Fibroblast of gingiva (primary cell): Measurements from ENCODE around the gene LTN1.
"Not testable (repeated sequence)": the region's sequence is repeated elsewhere in the genome, so short reads cannot be mapped to it uniquely, and the experiment has no call there.

Experiments used
- DNase-seq: peaks from one replicate; pipeline ENCODE4 v3.0.0-alpha.2; 2011; ENCODE audit warnings: low read depth

LTN1 gene

DNA sequence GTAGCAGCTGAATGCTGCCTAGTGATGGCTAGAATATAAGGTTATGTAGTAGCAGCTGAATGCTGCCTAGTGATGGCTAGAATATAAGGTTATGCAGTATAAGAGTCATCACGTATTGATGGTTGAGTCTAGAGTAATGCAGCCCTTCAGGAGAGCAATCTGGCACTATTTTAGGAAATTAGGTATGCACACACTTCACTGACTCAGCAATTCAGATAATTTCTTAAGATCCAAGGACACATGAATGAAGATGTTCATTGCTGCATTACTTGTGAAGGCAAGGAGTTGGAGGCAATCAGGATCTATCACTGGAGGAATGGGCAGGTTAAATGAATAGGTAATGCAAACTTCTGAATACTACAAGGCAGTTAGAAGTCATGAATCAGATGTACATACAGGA is 13.6 kb downstream of the LTN1 start:
- no peak for DNase-seq

DNA sequence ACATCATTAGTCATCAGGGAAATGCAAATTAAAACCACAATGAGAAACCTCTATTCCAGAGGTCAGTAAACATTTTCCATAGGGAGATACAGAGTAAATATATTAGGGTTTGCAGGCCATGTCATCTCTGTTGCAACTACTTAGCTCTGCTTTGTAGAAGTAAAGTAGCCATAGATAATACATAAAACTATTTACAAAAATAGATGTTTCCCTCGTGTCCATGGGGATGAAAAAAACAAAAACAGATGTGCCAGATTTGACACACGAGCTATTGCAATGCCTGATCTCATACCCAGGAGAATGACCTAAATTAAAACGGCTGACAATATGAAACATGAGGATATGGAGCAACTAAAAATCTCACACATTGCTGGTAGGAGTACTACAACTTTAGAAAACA is 17.3 kb downstream of the LTN1 start:
- peak; percentile 98 for DNase-seq

DNA sequence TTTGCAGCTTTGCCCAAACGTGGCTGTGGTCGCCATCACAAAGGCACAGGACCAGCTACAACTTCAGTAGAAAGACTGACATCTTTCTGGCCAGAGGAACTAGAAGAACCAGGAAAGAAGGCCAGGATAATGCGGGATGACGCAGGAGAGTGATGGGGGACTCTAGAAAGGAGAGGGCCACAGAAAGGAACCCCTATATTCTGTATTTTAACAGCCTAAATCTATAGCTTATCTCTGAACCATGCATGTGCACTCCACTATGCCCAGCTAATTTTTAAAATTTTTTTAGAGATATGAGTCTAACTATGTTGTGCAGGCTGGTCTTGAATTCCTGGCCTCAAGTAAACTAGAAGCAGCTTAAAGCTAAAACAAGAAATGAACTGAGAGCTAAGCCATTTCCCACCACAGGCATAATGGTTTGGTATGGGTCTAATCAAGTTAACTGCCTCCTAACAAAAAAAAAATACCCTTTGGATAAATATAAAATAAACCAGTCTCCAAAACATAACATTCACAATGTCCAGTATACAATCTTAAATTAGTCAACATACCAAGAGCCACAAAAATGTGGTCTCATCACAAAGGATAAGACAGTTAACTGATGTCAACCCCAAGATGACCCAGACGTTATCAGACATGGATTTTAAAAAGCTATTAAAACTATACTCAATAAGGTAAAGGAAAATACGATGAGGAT is 18.0 kb downstream of the LTN1 start:
- no peak for DNase-seq

DNA sequence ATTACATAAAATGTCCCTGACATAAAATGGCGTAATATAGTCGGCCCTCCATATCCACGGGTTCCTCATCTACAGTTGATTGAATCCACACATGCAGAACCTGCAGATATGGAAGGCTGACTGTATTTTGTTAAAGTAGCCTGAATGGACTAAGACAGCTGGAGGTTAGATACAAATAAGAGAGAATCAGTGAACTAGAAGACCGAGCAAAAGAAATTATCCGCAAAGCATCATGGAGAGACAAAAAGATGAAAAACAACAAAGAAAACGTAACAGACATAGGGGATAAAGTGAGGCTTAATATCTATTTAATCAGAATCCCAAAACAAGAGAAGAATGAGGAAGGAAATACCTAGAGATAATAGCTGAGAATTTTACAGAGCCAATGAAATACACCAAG is 20.3 kb downstream of the LTN1 start:
- no peak for DNase-seq

DNA sequence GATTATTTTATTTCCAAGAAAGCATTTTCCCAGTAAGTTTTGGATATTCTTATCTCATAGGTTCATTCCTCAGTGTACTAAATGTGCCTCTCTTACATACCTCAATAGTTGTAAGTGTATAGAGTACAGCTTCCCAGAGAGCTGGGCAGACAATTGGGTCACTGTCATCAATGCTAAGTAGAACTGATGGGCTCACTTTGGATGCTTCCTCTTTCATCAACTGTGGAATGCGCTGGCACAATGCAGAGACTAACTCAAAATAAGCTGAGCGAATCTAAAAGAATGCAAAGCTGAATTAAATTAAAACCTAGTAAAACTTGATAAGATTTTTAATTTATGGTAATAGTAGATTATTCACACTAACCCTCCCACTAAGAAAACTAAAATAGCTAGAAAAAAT is 21.5 kb downstream of the LTN1 start:
- DNase-seq, result peak; percentile 66

DNA sequence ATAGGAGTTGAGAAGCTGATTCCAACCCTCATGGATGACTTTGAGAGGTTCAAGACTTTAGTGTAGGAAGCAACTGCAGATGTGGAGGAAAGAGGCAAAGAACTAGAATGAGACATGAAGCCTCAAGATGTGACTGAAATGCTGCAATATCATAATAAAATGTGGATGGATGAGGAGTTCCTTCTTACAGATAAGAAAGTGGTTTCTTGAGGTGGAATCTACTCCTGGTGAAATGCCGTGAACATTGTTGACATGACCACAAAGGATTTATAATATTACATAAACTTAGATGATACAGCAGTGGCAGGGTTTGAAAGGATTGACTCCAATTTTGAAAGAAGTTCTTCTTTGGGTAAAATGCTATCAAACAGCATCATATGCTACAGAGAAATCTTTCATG is 28.8 kb downstream of the LTN1 start:
- DNase-seq, result no peak

DNA sequence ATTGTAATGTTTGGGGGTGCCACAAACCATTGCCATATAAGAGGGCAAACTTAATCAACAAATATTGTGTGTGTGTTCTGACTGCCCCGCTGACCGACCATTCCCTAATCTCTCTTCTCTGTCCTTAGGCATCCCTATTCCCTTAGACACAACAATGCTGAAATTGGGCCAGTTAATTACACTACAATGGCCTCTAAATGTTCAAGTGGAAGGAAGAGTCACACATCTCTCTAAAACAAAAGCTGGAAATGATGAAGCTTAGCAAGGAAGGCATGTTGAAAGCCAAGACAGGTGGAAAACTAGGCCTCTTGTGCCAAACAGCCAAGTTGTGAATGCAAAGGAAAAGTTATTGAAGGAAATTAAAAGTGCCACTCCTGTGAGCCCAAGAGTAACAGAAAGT is 30.2 kb downstream of the LTN1 start:
- no peak for DNase-seq

DNA sequence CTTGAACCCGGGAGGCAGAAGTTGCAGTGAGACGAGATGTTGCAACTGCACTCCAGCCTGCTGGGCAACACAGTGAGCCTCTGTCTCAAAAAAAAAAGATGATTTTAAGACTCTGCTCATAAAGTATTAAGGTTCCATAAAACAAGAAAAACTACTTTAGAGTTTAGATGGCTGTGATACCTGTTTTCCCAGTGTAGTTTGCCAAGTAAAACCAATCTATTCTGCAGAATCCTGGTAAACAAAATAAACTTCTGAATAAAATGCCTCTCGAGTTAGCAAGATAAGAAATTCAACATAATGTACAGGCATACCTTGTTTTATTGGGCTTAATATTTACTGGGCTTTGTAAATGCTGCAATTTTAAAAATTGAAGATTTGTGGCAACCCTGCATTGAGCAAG is 30.8 kb downstream of the LTN1 start:
- no peak for DNase-seq

DNA sequence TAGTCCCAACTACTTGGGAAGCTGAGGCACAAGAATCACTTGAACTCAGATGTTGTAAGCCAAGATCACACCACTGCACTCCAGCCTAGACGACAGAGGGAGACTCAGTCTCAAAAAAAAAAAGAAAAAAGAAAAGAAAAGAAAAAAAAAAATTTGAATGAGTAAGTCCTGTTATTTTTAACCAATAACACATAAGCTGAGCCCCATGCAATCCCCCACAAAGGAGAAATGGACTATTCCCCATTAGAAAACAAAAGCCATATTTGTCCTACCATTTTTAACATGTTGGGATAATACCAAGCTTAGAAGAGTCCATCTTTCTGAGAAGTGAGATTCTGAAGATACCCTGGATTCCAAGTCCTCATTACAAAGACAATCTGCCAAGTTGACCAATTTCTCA is 32.4 kb downstream of the LTN1 start:
- DNase-seq, result no peak

DNA sequence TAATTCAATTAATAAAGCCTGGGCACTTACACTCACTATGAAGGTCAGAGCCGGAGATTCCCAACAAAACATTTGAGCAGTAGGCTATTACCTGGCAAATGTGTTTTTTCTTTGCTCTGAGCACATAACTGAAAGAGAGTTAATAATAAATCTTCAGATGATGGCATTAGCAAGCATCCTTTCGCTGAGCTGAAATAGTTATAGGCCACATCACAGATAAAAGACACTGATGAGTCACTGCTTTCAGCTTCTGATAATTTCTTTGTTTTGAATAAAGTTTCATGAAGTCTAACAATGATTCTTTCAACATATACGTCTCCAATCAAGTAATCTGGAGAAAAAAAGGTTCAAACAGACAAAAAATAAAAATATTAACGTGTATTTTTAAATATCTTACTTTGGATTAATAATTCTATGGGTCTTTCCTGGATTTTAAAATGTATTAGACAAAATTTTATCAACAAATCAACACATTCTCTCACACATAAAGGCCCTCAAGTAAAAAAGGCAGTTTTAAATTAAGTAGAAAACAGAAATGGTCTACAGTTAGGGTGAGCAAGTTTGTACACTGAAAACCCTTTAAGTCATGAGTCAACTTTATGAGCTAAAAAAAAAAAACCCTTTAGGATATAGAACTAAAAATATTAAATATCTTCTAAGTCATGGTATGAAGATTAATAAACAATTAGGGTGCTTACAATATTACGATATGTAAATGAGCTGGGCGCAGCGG is 33.1 kb downstream of the LTN1 start:
- peak; percentile 36 for DNase-seq

DNA sequence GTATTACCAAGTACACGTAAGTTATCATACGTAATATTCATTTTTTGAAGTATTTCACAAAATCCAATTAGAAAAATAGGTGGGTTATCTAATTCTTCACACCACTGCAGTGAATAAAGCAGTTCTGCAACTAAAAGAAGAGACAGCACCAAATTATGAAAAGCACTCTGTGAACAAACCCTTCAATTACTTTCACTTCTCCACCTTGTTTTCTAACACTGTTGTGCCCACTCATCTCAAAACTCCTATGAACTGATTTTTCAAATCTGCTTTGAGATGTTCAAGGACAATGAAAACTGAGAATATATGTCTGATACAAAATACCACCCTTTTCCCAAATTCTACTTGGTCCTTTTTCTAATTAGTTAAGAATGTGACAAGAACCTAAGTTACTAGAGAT is 39.4 kb downstream of the LTN1 start:
- DNase-seq, result no peak

DNA sequence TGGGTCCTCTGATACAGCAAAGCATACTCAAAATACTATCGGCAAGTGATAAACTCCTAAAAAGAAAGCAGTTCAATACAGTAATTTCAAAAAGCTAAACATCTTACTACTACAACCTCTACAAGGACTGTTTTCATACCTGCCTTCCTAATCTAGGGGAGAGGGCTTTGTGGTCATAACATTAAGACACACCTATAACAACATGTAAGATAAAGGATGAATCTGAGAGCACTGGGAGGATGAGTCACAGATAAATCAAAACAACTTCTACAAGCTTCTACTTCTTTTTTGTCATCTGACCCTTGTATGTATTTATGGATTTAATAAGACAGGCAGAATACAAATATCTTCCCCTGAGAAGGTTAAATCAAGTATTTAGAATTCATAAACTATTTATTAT is 40.0 kb downstream of the LTN1 start:
- DNase-seq, result no peak

DNA sequence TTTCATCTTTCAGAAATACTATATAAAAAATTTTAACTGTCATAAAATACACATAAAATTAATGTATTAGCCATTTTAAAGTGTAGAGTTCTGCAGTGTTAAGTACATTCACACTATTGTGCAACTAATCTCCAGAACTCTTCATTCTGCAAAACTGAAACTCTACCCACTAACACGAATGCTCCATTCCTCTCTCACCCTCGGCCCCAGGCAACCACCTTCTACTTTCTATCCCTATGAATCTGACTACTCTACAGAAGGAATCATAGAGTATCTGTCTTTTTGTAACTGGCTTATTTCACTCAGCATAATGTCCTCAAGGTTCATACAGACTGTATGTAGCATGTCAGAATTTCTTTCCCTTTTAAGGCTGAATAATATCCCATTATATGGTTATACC is 43.4 kb downstream of the LTN1 start:
- DNase-seq, result no peak

DNA sequence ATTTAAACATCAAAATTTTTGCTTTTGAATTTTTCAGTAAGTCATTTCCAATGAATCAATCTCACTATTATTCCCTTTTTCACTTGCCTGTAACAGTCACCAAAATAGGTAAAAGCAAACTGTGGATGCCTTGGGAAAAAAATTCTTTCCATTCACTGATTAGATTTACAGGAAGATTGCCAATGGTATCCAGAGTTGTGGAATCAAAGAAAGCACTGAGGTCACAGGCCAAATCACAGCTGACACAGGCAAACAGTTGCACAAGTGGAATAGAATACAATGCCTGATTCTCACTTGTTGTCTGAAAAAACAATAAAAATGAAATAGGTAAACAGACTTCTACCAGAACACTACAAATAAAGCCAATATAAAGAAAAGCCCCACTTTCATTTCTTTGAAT is 48.4 kb downstream of the LTN1 start:
- DNase-seq, result peak; percentile 48

DNA sequence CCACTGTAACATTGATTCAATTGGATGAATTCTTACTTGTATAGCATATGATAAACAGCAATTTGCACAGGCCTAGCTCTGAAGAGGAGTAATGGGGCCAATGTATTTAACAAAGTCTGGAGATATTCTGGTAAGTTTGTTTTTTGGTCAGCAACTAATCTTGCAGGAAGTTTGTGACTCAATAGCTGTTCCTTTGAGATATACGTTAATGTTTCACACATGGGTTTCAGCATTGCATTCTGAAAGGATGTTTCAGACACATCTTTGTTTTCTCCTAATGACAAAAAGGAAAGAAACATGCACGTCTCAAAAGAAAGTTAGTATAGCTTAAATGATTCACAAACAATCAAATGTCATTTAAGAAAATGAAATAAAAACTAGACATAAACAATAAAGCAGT is 49.0 kb downstream of the LTN1 start:
- peak; percentile 20 for DNase-seq

DNA sequence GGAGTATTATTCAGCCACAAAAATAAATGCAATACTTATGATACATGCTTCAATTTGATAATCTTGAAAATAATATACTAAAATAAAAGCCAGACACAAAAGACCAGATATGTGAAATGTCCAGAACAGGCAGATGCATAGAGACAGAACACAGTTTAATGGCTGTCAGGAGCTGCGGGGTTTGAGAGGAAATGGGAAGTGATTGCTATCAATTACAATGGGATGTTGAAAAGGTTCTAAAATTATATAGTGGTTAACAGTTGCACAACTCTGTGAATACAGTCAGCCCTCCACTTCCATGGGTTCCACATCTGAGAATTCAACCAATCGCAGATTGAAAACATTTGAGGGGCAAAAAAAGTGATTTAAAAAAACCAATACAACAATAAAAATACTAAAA is 54.0 kb downstream of the LTN1 start:
- DNase-seq, result no peak

DNA sequence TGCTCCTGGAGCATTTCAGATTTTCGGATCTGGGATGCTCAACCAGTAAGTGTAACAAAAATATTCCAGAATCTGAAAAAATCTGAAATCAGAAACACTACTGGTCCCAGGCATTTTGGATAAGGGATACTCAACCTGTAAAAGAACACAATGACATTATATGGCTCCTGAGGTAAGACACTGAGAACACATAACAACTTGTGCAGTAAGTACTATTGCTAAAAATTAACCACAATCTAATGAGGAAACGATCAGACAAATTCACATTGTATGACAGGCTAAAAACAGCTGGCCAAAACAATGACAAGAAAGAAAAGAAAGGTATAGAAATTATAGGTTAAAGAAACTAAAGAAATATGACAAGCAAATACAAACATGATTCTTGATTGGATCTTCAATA is 54.9 kb downstream of the LTN1 start:
- DNase-seq, result no peak

DNA sequence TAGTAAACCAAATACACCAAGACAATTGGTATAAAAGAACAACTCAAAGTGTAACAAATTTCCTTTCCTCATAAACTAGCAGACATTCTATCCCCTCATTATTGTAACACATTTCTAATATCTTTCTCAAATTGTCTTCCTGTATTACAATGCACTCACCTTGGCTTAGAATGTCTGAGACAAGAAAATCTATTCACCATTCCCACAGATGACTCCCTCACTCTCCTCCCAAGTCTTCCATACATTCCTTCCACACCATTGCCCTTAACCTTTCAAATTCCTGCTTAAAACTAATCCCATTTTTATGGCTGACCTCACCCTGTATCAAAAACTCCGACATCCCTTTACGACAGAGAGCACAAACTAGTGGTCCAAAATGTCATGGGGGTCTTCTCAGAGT is 56.0 kb downstream of the LTN1 start:
- no peak for DNase-seq

DNA sequence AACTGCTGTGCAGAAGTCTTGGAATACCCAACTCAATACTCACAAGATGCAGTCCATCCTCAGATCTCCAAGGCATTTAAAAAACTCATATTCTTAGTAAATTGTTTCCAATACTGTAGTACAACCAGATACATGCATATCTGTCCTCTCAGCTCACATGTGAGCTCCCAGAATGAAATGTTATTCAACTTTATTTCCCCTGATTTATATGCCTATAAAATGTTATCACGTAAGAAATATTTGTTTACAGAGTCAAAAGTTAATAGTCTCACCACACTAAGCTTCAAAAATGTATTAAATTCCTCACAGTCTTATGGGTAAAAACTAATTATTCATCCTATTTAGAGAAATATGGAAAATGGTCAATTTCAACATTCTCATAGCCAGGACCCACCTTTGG is 56.6 kb downstream of the LTN1 start:
- DNase-seq, result no peak

DNA sequence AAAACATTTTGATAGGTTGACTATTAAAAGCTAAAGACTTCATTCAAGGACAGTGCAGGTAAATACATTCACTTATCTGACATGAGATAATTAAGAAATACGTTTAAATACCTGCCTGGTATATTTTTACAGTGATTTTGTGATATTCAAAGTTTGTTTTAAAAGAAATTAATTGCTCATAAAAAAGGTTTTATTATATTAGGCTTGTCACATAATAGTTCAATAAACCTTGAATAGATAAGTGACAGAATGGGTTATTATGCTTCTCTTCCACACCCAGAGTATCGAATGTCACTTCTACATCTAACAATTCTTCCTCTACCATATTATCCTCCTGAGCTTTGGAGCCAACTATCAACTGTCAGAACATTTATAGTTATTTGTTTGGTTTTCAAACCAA is 60.0 kb downstream of the LTN1 start:
- no peak for DNase-seq

DNA sequence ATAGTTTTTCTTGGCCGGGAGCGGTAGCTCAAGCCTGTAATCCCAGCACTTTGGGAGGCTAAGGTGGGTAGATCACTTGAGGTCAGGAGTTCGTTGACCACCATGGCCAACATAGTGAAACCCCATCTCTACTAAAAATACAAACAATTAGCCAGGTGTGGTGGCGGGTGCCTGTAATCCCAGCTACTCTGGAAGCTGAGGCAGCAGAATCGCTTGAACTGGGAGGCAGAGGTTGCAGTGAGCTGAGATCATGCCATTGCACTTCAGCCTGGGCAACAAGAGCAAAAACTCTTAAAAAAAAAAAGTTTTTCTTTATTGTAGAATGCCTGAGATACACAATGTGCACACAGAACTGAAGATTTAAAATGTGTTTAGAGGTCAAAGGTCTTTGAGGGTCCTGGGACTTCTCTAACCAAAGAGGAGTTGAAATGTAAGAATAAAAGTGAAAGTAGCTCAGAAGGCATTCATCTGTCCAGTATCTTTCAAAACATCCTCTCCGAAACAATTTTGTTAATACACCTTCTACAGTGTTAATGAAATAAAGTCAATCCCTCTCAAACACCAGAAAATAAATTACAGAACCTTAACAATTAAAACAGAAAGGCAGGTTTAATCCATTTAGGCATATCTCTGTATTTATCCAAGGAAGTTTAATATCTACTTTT is 60.8 kb downstream of the LTN1 start:
- DNase-seq, result not testable (repeated sequence)

DNA sequence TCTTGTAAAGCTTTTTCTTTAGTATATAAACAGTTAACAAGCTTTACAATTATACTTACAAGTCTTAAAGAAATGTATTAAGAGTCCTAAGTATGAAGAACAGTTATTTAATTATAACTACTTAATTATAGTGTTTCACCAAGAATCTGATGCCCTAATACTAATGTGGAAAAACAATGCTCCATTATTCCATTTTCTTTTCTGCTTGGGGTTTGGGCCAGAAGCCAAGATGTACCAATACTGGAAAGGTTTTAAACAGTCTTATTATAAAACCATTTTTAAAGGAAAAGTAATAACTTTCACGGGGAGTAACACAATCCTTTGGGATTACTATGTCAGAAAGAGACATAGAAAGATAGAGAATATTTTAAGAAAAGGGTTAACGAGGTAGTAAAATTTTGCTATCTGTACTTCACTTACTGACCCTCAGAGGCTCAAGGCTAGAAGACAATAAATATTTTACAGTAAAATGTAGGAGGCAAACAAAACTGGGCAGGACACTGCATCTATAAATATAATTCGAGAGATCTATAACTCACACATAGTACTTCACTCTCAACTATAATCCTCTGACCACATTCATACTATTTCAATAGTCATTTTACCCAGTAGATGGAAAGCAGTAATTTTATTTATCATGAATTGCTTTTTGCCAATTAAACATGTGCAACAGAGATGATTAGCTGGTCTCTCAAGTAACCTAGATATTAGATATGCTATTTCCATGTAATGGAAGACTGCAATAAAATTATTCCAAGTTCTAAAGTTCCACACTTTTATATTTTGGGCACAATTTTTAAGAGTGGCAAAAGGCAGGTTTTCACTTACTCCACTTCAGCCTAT is 63.9 kb downstream of the LTN1 start:
- DNase-seq, result no peak

DNA sequence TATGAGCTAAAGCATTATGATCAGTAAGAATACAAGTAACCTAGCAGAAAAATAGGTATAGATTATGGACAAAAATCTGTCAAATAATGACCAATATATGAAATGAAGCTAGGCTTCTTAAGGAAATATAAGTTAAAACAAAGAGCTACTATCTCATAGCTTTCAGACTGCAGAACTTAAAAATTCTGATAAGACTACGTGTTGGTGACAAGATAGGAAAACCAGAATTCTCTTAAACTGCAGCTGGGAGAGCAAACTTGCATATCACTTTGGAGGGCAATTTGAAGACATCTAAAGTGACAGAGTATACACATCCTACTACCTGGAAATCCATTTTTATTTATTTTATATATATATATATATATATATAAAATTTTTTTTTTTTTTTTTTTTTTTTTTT is 65.5 kb downstream of the LTN1 start:
- no peak for DNase-seq
